H1 (cell line): ENCODE results near the gene SNORC. TPM values are rescaled to one million over a fixed set of nuclear protein-coding genes. Genes with fewer than 3 reads are reported as not detected.

Experiments used
- CTCF ChIA-PET: fragments of 300-600 bp; sonication (Branson Sonifier 250); formaldehyde crosslinking; loops from one replicate; lab custom pipeline; 2021; ENCODE audit not compliant: partially characterized antibody; lab: Charles Lee
- POLR2A ChIA-PET: fragments of 300-600 bp; sonication (Branson Sonifier 250); formaldehyde crosslinking; loops from one replicate; lab custom pipeline; 2021; ENCODE audit warnings: inconsistent platforms; ENCODE audit not compliant: partially characterized antibody; lab: Charles Lee
- DNase-seq, 2 experiments: peaks; one replicate each; pipeline versions ENCODE4 v3.0.0 to v3.0.0-alpha.2; 2010 to 2022; ENCODE audit warnings: low spot score in 2 of 2, low read depth in 1 of 2, mixed read lengths in 1 of 2
- FAIRE-seq: peaks from 2 replicates; lab custom pipeline; 2011; peaks lifted over from hg19 to GRCh38; lab: Jason Lieb, UNC
- H2AFZ ChIP-seq: 2 replicates; pipeline ENCODE4 v1.8.1; 2012; ENCODE audit warnings: low read length, inconsistent platforms
- H2AK5ac ChIP-seq: 2 replicates; pipeline ENCODE4 v1.6.1; 2013; ENCODE audit warnings: low read depth, low read length
- H2BK120ac ChIP-seq: replicated peaks from 2 replicates; pipeline ENCODE3; 2013; ENCODE audit warnings: low read depth, low read length, inconsistent platforms
- H2BK12ac ChIP-seq: 2 replicates; pipeline ENCODE4 v1.6.1; 2013; ENCODE audit warnings: low read depth, low read length
- H2BK15ac ChIP-seq: 2 replicates; pipeline ENCODE4 v1.6.1; 2013; ENCODE audit warnings: low read length
- H2BK20ac ChIP-seq: 2 replicates; pipeline ENCODE4 v1.6.1; 2013; ENCODE audit warnings: low read length
- H2BK5ac ChIP-seq: 2 replicates; pipeline ENCODE4 v1.6.1; 2013; ENCODE audit warnings: low read depth, low read length
- H3K14ac ChIP-seq: 2 replicates; pipeline ENCODE4 v1.6.1; 2013; ENCODE audit warnings: inconsistent platforms; ENCODE audit not compliant: insufficient read length
- H3K18ac ChIP-seq: 2 replicates; pipeline ENCODE4 v1.6.1; 2013; ENCODE audit warnings: low read length; ENCODE audit errors: extremely low read depth
- H3K23ac ChIP-seq: 2 replicates; pipeline ENCODE4 v1.6.1; 2013; ENCODE audit warnings: inconsistent platforms; ENCODE audit not compliant: insufficient read length
- H3K23me2 ChIP-seq: 2 replicates; pipeline ENCODE4 v1.6.1; 2013; ENCODE audit warnings: low read depth, low read length
- H3K27ac ChIP-seq: 2 replicates; pipeline ENCODE4 v1.6.1; 2011; ENCODE audit warnings: low read depth, low read length, inconsistent platforms
- H3K27me3 ChIP-seq, 4 experiments: replicated peaks in 1 of 4; 1 replicate in 1 of 4; 2 replicates in 3 of 4; pipeline versions ENCODE4 v1.6.1 to v1.8.1; 2011 to 2013; ENCODE audit warnings: low read length in 3 of 4, mild to moderate bottlenecking in 3 of 4, inconsistent platforms in 2 of 4, mixed read lengths in 2 of 4, moderate library complexity in 1 of 4; ENCODE audit not compliant: control insufficient read depth in 3 of 4, insufficient read depth in 3 of 4; ENCODE audit errors: extremely low read depth in 1 of 4
- H3K36me3 ChIP-seq, 4 experiments: 2 replicates each; pipeline versions ENCODE4 v1.6.1 to v1.8.1; 2011 to 2013; ENCODE audit warnings: mild to moderate bottlenecking in 4 of 4, low read length in 3 of 4, moderate library complexity in 2 of 4, control low read depth in 1 of 4, inconsistent platforms in 1 of 4; ENCODE audit not compliant: insufficient read depth in 4 of 4, control insufficient read depth in 2 of 4
- H3K4ac ChIP-seq: replicated peaks from 2 replicates; pipeline ENCODE3; 2013; ENCODE audit warnings: low read length, low read depth, mixed read lengths, inconsistent platforms; ENCODE audit not compliant: insufficient read length
- H3K4me1 ChIP-seq, 4 experiments: replicated peaks in 1 of 4; 1 replicate in 1 of 4; 2 replicates in 3 of 4; pipeline versions ENCODE4 v1.6.1 to v1.8.1; 2011 to 2013; ENCODE audit warnings: low read length in 3 of 4, inconsistent platforms in 2 of 4, mixed read lengths in 1 of 4; ENCODE audit not compliant: insufficient read depth in 4 of 4, control insufficient read depth in 3 of 4
- H3K4me2 ChIP-seq, 2 experiments: 2 replicates each; pipeline versions ENCODE4 v1.6.1 to v1.8.1; 2011 to 2013; ENCODE audit warnings: low read depth in 2 of 2, low read length in 2 of 2, control low read depth in 1 of 2, inconsistent platforms in 1 of 2, mild to moderate bottlenecking in 1 of 2; ENCODE audit not compliant: insufficient read depth in 1 of 2
- H3K4me3 ChIP-seq, 4 experiments: fragments of 200-600, 300-600 bp in 1 of 4; sonication (generic), shearing (Covaris generic), sonication (Bioruptor Twin) in 1 of 4; 2 replicates each; pipeline versions ENCODE4 v1.5.1 to v1.8.1; 2011 to 2016; ENCODE audit warnings: low read length in 4 of 4, low read depth in 3 of 4, control low read depth in 2 of 4, inconsistent platforms in 2 of 4, mild to moderate bottlenecking in 2 of 4, mixed read lengths in 1 of 4, moderate library complexity in 1 of 4; ENCODE audit not compliant: insufficient read depth in 2 of 4; ENCODE audit errors: extremely low read depth in 1 of 4
- H3K56ac ChIP-seq: replicated peaks from 2 replicates; pipeline ENCODE3; 2013; ENCODE audit warnings: low read depth, mild to moderate bottlenecking, mixed read lengths, low read length, inconsistent platforms; ENCODE audit not compliant: insufficient read length
- H3K79me1 ChIP-seq: 2 replicates; pipeline ENCODE4 v1.6.1; 2013; ENCODE audit warnings: low read depth, low read length, control low read depth
- H3K79me2 ChIP-seq, 2 experiments: 2 replicates each; pipeline versions ENCODE4 v1.6.1 to v1.8.1; 2012 to 2013; ENCODE audit warnings: low read length in 2 of 2, mild to moderate bottlenecking in 2 of 2, inconsistent platforms in 1 of 2; ENCODE audit not compliant: insufficient read depth in 2 of 2, control insufficient read depth in 1 of 2
- H3K9ac ChIP-seq, 4 experiments: replicated peaks in 1 of 4; 1 replicate in 1 of 4; 2 replicates in 3 of 4; pipeline versions ENCODE4 v1.6.1 to v1.8.1; 2011 to 2013; ENCODE audit warnings: low read depth in 3 of 4, low read length in 3 of 4, control low read depth in 2 of 4, mild to moderate bottlenecking in 2 of 4, moderate library complexity in 2 of 4, inconsistent platforms in 1 of 4; ENCODE audit errors: extremely low read depth in 1 of 4
- H3K9me3 ChIP-seq, 2 experiments: 2 replicates each; pipeline versions ENCODE4 v1.6.1 to v1.8.1; 2012 to 2013; ENCODE audit warnings: mild to moderate bottlenecking in 2 of 2, moderate library complexity in 2 of 2, control low read depth in 1 of 2, inconsistent platforms in 1 of 2, low read depth in 1 of 2, low read length in 1 of 2, mixed read lengths in 1 of 2; ENCODE audit not compliant: insufficient read depth in 2 of 2
- H4K20me1 ChIP-seq, 2 experiments: replicated peaks in 1 of 2; 2 replicates each; pipeline versions ENCODE3 to v1.8.1; 2011 to 2013; ENCODE audit warnings: inconsistent platforms in 2 of 2, low read length in 2 of 2, mild to moderate bottlenecking in 1 of 2; ENCODE audit not compliant: insufficient read depth in 2 of 2, control insufficient read depth in 1 of 2
- H4K5ac ChIP-seq: 2 replicates; pipeline ENCODE4 v1.6.1; 2013; ENCODE audit warnings: low read length, low read depth, mixed read lengths, inconsistent platforms; ENCODE audit not compliant: insufficient read length
- H4K8ac ChIP-seq: 2 replicates; pipeline ENCODE4 v1.8.0; 2013; ENCODE audit warnings: mild to moderate bottlenecking, moderate library complexity, low read length, inconsistent platforms; ENCODE audit not compliant: insufficient read depth; ENCODE audit errors: extremely low read depth
- H4K91ac ChIP-seq: replicated peaks from 2 replicates; pipeline ENCODE3; 2013; ENCODE audit warnings: low read length, mixed read lengths, inconsistent platforms; ENCODE audit not compliant: insufficient read length
- CBX8 ChIP-seq: fragments of 300-800, 300-1000 bp; sonication (generic); IDR thresholded peaks from 2 replicates; pipeline ENCODE4 v1.7.1; 2016; ENCODE audit warnings: low read depth, low read length, borderline replicate concordance
- EP300 ChIP-seq, 2 experiments: IDR thresholded peaks; 1 replicate in 1 of 2; 2 replicates in 1 of 2; pipeline ENCODE4 v1.6.1; 2011 to 2012; ENCODE audit warnings: low read depth in 2 of 2, low read length in 2 of 2, mild to moderate bottlenecking in 2 of 2, borderline replicate concordance in 1 of 2, inconsistent platforms in 1 of 2, moderate library complexity in 1 of 2
- KDM5A ChIP-seq: fragments of 200-600 bp; IDR thresholded peaks from 2 replicates; pipeline ENCODE4 v1.7.1; 2012; ENCODE audit warnings: mild to moderate bottlenecking, low read length, inconsistent platforms, mixed read lengths
- WGBS, 2 experiments: shearing (Covaris generic) in 1 of 2; methylation state at CpG; one replicate each; pipeline versions ENCODE4 v1.1.6 to v1.1.7; 2013 to 2015; ENCODE audit warnings: low lambda C conversion rate in 2 of 2, mixed read lengths in 2 of 2, inconsistent platforms in 1 of 2, low coverage in 1 of 2, missing lambda C conversion rate in 1 of 2; ENCODE audit not compliant: insufficient replicate concordance in 2 of 2, insufficient coverage in 1 of 2, insufficient read length in 1 of 2; ENCODE audit errors: extremely low coverage in 1 of 2, missing lambda C conversion rate in 1 of 2; 5-methylcytosine and 5-hydroxymethylcytosine counted together
- polyA plus RNA-seq, 7 experiments: library from polyadenylated mRNA; depleted of rRNA in 3 of 7; stranded (reverse) in 5 of 7; unstranded in 2 of 7; fragments of >200 nt in 5 of 7; fragments of 200-250 nt in 2 of 7; gene quantifications; 1 replicate in 5 of 7; 2 replicates in 1 of 7; 4 replicates in 1 of 7; pipeline versions ENCODE4 v1.2.1 to v1.2.3, GENCODE V29; 2011 to 2013; ENCODE audit warnings: missing spikeins in 2 of 7, mixed read lengths in 2 of 7
- total RNA-seq: library from RNA; stranded (reverse); fragmentation: NEBNext Ultra II Directional; extraction: Animal tissue kit (Norgen Biotek cat#: 25700); gene quantifications from 2 replicates; pipeline ENCODE4 v1.2.1, GENCODE V29; 2021

SNORC gene
- total and polyA plus RNA-seq, 2 of the 8 experiments (the other 6 are each of a cell fraction or from before 2014, with no cell fraction given), result 1.6 to 1.8 TPM

DNA sequence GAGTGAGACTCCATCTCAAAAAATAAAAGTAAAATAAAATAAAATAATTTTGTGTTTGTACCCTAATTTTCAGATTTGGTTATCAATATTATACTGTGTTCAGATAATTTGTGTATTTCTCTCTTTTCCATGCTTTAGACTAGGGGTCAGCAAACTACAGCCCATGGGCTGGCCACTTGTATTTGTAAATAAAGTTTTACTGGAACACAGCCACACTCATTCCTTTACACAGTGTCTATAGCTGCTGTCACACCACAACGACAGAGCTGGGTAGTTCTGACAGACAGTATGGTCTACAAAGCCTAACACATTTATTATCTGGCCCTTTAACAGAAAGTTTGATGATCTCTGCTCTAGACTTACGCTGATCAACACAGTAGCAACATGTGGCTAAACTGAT is 43.8 kb downstream of the SNORC start:
- ChIA-PET POLR2A (no interaction called here), CTCF (interaction anchor here (1.0 kb wide), 1 partner anchor 11 kb away, joined by 3 read pairs; no protein-coding TSS in a partner anchor)
- no peaks in the 10 kb centered on the region for H3K23me2 ChIP-seq
- H3K27ac ChIP-seq, result no peak overlapping the region
- FAIRE-seq (no peak), DNase-seq (no peak)
- no peak overlapping the region for H2BK5ac ChIP-seq
- H2AK5ac ChIP-seq, result no peak overlapping the region
- no peak overlapping the region for H2BK120ac ChIP-seq
- H4K8ac ChIP-seq, result no peak overlapping the region
- no peaks in the 10 kb centered on the region for H3K79me1 ChIP-seq
- no peak overlapping the region for H3K23ac ChIP-seq
- H2AFZ ChIP-seq, result no peak overlapping the region
- no peak overlapping the region for H4K91ac ChIP-seq
- no peak overlapping the region for H3K18ac ChIP-seq
- H3K4ac ChIP-seq, result no peak overlapping the region
- H2BK15ac ChIP-seq, result no peak overlapping the region
- no peak overlapping the region for H3K4me2 ChIP-seq
- H3K27me3 ChIP-seq, result no peaks in the 10 kb centered on the region
- no peaks in the 10 kb centered on the region for H3K4me1 ChIP-seq
- no peak overlapping the region for H3K56ac ChIP-seq
- no peaks in the 10 kb centered on the region for H3K79me2 ChIP-seq
- no peaks in the 10 kb centered on the region for H3K36me3 ChIP-seq
- TF ChIP-seq KDM5A (no peak), CBX8 (no peak), EP300 (IDR thresholded peaks at IDR 0.05; ENCODE audit: borderline replicate concordance in 1 of 2, low read depth in 2 of 2, low read length in 2 of 2) (no peak)
- H4K5ac ChIP-seq, result no peak overlapping the region
- H4K20me1 ChIP-seq, result no peaks in the 10 kb centered on the region
- no peak overlapping the region for H3K14ac ChIP-seq
- H3K9ac ChIP-seq, result no peak overlapping the region
- no peak overlapping the region for H2BK20ac ChIP-seq
- H2BK12ac ChIP-seq, result no peak overlapping the region
- no peak overlapping the region for H3K4me3 ChIP-seq
- WGBS, 2 experiments, result 95% methylated on average over 2 of the region's 2 CpGs; no CpG with 5 or more reads in 1 of the 2 experiments
- peaks cover 9 to 19% of the 10 kb centered on the region in 2 experiments for H3K9me3 ChIP-seq
